HG03108 (cell line): ENCODE data around the gene MOB3C.
"Not testable (repeated sequence)": the region's sequence is repeated elsewhere in the genome, so short reads cannot be mapped to it uniquely, and the experiment has no call there.

Source experiments
- ATAC-seq: cut with Tn5 transposase; IDR thresholded peaks from one replicate; pipeline ENCODE4 v1.9.1; 2021; ENCODE audit warnings: moderate library complexity; ENCODE audit not compliant: unreplicated experiment

The MOB3C gene

GRCh38 chr1:46616277-46617107, at the start of gene MOB3C:
Gene MOB3C, minus strand, starts transcription at chr1:46616811. Its CDS starts 3,490 bp downstream, at chr1:46613321.
- peak; percentile 50 for ATAC-seq

GRCh38 chr1:46665983-46666382, 49.4 kb upstream of the MOB3C start:
- no peak for ATAC-seq

DNA sequence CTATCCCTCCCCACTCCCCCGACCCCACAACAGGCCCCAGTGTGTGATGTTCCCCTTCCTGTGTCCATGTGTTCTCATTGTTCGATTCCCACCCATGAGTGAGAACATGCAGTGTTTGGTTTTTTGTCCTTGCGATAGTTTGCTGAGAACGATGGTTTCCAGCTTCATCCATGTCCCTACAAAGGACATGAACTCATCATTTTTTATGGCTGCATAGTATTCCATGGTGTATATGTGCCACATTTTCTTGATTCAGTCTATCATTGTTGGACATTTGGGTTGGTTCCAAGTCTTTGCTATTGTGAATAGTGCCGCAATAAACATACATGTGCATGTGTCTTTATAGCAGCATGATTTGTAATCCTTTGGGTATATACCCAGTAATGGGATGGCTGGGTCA, 46.3 kb upstream of the MOB3C start:
- ATAC-seq, result not testable (repeated sequence)

GRCh38 chr1:46660116-46660515, 43.5 kb upstream of the MOB3C start:
- peak; percentile 76 for ATAC-seq

DNA sequence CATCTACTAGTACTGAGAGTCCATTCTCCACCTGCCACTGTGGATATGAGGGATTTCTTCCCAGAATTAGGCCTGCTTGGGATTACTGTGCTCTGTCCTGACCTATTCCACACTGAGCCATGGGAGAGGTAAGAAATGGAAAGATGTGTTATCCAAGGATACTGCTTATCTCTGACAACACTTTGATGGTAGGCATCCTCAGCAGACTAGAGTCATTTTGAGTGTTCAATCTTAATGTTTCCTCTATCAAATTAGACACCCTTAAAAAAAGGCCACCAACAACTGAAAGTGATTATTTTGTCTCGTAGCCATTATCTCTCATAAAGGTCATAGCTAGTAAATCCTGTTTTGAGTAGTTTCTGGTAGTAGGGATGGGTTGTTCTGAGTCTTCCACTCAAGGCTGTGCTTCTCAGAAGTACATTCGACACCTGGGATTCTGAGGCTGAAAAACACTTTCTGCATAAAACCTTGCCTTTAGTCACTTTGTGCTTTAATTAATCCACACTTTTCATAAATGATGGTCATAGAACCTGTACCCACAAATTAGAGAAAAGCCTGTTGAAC, 42.8 kb upstream of the MOB3C start:
- ATAC-seq, result no peak

DNA sequence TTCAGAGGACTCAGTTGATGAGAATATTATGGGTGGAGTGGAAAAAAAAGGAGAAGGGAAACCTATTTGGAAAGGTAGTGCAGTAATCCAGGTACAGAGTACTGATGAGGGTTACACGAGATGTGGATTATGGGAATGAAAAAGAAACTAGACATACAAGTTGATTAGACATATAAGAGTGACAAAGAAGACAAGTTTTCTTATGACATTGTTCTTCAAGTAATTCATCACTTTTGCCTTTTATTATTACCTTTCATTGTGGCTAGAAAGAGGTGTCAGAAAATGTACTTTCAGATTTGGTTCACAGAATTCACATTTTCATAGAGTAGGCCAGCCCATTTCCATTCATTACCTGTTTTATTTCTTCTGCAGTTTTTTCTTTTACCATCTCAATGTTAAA, 41.2 kb upstream of the MOB3C start:
- ATAC-seq, result no peak

- no peak for ATAC-seq
Measured at GRCh38 chr1:46656643-46657042, 40.0 kb upstream of the MOB3C start.

GRCh38 chr1:46655848-46656247, 39.2 kb upstream of the MOB3C start:
- no peak for ATAC-seq

DNA sequence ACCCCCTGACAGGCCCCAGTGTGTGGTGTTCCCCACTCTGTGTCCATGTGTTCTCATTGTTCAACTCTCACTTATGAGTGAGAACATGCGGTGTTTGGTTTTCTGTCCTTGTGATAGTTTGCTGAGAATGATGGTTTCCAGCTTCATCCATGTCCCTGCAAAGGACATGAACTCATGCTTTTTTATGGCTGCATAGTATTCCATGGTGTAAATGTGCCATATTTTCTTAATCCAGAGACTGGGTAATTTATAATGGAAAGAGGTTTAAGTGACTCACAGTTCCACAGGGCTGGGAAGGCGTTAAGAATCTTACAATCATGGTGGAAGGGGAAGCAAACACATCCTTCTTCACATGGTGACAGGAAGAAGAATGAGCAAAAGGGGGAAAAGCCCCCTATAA, 38.1 kb upstream of the MOB3C start:
- not testable (repeated sequence) for ATAC-seq

DNA sequence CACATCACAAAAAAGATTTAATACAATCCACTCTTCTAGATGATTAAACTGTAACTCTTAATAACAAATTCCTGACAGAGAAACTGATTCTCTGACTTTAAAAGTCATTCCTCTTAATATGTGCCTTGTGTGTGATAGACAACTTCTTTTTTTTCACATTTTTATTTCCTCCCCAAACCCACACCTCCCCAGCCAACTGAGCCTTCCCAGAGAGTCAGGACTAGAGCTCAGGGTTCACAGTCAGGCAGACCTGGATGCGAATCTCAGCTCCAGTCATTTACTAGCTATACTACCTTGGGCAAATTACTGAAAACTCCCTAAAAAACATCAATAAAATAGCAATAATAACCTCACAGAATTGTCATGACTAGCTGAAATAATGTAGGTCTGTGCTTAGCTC, 37.4 kb upstream of the MOB3C start:
- ATAC-seq, result no peak

- no peak for ATAC-seq
Measured at GRCh38 chr1:46653405-46653958, 36.9 kb upstream of the MOB3C start.

DNA sequence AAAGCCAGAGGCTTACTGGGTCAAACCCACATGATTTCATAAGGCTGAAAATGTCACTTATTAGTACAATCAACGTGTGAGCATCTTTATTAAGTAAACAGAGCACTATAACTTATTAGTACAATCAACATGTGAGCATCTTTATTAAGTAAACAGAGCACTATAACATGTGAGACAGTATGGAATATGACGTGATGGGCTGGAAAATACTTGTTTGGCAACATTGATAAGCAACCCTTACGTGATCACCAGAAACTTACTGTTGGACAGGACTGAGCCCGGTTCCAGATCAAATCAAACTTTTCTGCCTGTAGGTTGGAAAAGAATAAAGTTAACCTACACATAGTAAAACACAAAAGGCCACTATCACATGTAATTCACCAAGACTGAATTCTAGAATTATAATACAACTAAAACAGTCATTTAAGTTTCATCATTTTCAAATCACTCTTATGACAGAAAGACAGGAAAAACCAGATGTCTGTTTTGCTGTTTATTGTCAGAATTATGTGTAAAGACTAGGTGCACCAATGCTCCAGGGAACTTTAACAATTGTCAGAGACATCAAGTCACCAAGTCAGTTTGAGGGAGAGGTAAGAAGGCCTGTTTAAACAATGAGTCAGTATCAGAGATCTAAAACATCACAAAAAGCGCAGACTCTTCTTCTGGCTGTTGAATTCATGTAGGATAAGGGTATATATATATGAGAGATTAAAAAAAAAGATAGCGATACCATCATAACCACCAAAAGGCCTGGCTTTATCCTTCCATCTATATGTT, 35.9 kb upstream of the MOB3C start:
- no peak for ATAC-seq

DNA sequence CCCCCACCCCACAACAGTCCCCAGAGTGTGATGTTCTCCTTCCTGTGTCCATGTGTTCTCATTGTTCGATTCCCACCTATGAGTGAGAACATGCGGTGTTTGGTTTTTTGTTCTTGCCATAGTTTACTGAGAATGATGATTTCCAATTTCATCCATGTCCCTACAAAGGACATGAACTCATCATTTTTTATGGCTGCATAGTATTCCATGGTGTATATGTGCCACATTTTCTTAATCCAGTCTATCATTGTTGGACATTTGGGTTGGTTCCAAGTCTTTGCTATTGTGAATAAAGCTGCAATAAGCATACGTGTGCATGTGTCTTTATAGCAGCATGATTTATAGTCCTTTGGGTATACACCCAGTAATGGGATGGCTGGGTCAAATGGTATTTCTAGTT, 34.5 kb upstream of the MOB3C start:
- ATAC-seq, result not testable (repeated sequence)

GRCh38 chr1:46650491-46650890, 33.9 kb upstream of the MOB3C start:
- no peak for ATAC-seq

GRCh38 chr1:46649764-46650163, 33.2 kb upstream of the MOB3C start:
- ATAC-seq, result no peak

- ATAC-seq, result no peak
Measured at GRCh38 chr1:46647611-46648010, 31.0 kb upstream of the MOB3C start.

GRCh38 chr1:46646844-46647243, 30.2 kb upstream of the MOB3C start:
- no peak for ATAC-seq

- no peak for ATAC-seq
Measured at GRCh38 chr1:46646331-46646730, 29.7 kb upstream of the MOB3C start.

DNA sequence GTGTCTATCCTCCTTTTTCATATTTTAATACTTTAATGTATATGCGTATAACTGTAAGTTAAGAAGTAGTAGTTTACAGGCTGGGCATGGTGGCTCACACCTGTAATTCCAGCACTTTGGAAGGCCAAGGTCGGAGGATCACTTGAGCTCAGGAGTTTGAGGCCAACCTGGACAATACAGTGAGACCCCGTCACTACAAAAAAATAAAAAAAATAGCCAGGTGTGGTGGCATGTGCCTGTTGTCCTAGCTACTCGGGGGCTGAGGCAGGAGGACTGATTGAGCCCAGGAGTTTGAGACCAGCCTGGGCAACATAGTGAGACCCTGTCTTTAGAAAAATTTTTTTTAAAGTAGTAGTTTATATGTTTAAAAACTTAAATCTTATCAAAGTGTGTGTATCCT, 29.2 kb upstream of the MOB3C start:
- no peak for ATAC-seq

DNA sequence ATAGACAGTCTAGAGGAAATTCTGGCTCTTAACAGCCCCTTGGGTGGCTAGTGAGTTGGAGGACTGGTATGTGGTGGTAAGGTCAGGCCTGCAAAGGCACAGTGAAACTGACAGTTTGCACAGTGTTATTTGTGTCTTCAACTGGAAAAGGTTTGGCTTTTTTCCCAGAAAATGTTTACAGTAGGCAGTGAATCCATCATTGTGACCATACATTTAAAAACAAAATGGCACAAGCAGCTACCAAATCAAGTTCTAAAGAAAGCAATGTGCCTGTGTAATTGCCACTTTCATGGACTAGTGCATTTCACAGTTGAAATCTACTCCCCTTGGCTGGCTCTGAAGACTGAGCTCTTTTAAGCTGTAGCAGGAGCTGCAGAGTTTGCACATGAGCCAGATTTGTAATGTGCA, 26.8 kb upstream of the MOB3C start:
- no peak for ATAC-seq

- ATAC-seq, result no peak
Measured at GRCh38 chr1:46642115-46642680, 25.6 kb upstream of the MOB3C start.
